HG02798 (cell line): ENCODE results near the gene GABARAPL1.
"Not testable (repeated sequence)": the region's sequence is repeated elsewhere in the genome, so short reads cannot be mapped to it uniquely, and the experiment has no call there.

Experiments used
- ATAC-seq: cut with Tn5 transposase; IDR thresholded peaks from one replicate; pipeline ENCODE4 v1.9.1; 2021; ENCODE audit warnings: mild to moderate bottlenecking; ENCODE audit not compliant: unreplicated experiment, poor library complexity

GABARAPL1 gene

DNA sequence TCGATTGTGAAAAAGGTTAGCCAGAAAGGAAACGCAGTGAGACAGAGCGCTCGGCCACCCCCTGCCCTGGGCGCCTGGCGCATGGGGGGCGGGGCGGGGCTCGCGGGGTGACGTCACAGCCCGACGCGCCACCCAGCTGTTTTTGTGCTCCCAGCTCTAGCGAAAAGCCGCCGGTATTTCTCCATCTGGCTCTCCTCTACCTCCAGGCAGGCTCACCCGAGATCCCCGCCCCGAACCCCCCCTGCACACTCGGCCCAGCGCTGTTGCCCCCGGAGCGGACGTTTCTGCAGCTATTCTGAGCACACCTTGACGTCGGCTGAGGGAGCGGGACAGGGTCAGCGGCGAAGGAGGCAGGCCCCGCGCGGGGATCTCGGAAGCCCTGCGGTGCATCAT is at the start of gene GABARAPL1:
TSS of gene GABARAPL1 (plus strand) at position 139 of the 393 bp plus-strand sequence. CDS start at position 392, 253 bp downstream.
- peak; percentile 75 for ATAC-seq

DNA sequence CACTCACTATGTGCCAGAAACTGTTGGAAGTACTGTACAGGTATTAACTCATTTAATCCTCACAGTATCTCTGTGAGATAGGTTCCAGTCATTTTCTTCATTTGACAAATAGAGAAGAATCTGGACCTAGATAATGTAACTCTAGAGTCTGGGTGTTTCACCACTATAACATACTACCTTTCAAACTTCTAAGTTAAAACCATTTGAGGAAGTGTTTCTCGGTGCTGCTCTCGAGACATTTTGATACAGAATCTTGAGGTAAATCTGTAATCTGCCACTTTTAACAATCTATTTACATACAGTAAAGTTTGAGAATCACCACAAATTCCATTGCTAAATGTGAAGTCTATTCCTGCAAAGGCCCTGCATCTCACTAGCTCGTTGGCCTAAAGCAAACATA is 49.6 kb upstream of the GABARAPL1 start:
- no peak for ATAC-seq

DNA sequence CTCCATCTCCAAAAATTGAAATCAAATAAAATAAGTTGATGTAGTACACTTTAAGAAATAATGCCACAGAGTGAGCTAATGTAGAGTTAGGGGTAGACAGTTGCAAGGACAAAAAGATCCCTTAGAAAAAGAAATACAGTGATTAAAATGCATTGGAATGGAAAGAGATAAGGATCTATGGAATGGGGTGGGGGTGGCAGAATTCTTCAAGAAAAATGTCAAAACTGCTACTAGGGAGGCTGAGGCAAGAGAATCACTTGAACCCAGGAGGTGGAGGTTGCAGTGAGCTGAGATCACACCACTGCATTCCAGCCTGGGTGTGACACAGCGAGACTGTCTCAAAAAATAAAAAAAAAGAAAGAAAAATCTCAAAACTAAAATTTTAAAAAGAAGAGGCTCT is 47.3 kb upstream of the GABARAPL1 start:
- no peak for ATAC-seq

DNA sequence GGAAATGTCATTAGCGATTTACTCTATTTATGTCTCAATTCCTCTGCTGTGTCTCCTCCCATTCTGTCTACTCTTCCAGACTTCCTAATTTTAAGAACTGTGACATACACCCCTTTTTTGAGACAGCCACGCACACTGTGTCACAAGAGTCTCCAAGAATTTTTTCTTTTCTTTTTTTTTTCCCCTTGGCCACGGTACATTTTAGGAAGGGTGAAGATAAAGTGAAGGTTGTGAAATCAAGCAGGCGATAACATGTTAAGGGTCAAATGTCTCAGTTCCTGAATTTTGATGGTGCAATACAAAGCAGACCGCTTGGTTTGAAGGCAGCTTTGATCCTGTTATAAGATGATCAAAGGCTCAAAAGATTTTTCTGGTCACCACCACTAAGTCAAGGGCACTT is 45.1 kb upstream of the GABARAPL1 start:
- ATAC-seq = no peak

DNA sequence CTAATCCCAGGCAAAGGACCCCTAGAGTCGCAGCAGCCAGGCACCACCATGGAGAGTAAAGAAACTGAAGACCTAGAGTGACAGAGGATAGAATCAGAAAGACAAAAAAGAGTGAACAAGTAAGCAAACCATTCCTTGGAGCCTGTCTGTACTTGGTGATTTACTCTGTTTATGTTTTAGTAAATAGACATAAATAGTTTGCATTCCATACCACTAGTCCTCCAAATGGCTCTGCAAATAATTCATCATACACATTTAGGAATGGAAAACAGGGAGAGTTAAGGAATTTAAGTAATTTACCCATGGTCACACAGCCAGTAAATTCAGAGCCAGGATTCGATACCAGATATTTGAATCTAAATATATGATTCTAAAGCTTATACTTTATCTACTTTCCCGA is 43.6 kb upstream of the GABARAPL1 start:
- ATAC-seq = no peak

DNA sequence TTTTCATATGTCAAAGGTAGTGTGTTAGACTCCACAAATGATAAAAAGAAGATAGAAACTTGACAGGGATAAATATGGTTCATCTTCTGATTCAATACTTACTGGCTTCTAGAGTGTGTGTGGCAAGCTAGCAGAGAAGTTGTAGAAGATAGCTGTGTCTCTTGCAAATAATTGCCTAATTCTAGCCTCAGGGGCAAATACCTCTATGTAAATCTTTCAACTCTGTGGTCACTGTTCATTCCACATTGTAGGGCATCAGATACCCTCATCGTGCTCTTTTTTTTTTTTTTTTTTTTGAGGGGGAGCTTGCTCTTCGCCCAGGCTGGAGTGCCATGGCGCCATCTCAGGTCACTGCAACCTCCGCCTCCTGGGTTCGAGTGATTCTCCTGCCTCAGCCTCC is 42.5 kb upstream of the GABARAPL1 start:
- no peak for ATAC-seq

DNA sequence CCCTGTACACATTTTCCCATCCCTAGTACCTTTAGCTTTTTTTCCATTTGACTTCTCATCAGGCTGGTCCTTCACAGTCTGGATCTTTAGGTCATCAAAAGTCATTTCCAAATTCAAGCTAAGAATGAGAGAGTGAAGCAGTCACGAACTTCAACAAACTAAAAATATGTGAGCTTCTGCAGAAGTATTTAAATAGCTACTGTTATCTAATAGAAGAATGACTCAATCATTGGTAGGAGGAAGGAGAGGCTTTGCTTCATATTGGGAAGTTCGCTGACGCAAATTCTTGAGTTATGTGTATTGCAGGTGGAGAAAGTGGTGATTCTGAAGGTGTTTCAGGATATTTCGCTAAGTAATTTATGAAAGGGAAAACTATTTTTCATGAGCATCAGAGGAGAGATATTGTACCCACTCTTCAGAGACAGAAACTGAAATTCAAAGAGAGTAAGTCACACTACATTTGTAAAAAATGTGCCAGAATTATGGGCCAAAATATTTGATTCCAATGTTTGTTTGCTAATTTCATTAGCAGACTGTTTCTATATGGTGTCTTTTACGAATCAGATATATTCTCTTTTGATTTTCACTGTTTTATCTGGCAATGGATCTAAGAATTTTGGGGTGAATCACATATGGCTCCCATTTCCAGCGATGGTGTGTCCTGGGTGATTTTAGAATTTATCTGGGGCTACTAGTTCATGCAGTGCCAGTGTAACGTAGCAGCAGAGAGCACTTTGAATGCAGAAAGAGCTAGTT is 40.5 kb upstream of the GABARAPL1 start, which contains the start of gene OLR1:
TSS of gene OLR1 (minus strand) at position 160 of the 756 bp plus-strand sequence. CDS start at position 105, 55 bp downstream.
- ATAC-seq = no peak

DNA sequence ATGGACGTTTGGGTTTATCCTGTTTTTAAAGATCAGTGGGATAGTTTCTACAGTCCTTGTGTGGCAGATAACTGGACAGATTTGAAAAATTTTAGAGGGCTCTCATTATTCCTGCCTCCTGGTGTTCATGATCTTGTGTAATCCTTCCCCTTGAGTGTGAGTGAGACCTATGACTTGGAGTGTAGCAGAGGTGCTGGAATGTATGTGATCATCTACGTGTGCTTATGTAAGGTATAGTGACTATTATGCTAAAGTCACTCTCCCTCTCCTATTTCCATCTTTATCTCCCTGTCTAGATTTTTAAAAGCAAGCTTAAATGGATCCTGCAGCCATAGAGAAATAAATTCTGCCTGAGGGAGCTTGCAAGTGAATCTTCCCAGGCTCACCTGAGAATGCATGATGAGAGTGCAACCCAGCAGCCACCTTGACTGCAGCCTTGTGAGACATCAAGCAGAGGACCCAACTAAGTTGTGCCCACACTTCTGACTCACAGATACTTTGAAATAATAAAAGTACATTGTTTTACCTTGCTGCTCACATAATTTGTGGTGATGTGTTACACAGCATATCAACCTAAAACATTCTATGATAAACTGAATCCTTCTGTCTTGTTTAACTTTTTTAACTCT is 37.6 kb upstream of the GABARAPL1 start:
- ATAC-seq = no peak

DNA sequence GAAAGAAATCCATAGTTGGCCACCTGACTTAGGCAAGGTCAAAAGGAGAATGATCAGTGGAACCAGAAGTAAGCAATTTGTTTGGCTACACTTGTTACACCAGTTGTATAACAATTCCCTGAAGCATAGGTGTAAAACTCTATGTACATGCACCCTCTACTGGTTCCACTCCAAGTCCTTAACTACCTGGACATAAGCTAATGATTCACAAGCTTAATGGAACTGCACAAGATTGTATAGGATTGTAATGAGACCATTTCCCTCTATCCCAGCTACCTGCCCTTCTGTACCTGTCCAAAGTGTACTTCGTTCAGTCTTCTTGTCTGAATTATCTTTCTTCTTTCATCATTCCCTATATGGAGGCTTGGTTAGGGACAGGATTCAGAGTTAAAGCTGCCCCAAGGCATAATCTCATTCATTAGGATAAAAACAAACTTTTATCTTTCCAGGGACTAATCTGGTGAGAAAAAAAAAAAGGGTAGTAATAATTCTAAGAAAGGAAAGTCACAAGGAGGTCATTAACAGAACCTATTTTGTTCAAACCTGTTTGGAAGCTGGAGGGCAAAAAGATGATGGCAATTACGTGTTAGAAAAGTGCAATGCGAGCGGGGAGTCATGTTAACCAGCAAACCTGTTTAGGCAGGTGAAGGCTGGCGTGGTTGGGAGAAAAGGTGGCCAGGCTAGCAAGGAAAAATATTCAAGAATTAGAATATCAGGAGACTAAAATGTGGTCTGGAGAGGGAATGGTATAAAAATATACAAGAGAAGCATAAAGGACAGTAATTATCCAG is 36.6 kb upstream of the GABARAPL1 start:
- no peak for ATAC-seq

DNA sequence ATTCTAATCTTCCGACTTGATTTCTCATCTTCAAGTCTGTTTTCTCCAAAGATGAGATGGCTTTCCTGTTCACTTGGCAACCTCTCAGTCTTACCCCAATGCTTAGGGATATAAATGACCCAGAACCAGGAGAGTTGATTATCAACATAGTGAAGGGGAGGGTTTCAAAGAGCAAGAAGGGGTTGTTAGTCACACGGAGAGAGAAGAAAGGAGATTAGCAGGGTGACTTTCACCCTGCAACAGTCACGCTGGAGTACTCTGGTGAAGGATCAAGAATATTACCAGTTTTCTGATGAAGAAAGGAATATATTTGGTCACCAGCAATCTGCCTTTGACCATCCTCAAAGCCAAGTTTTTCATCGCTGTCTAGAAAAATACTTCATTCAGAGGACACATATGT is 33.9 kb upstream of the GABARAPL1 start, which contains the start of gene TMEM52B:
TSS of gene TMEM52B (plus strand) at position 212 of the 400 bp plus-strand sequence. CDS start 543 bp downstream, outside the sequence.
- ATAC-seq = no peak

DNA sequence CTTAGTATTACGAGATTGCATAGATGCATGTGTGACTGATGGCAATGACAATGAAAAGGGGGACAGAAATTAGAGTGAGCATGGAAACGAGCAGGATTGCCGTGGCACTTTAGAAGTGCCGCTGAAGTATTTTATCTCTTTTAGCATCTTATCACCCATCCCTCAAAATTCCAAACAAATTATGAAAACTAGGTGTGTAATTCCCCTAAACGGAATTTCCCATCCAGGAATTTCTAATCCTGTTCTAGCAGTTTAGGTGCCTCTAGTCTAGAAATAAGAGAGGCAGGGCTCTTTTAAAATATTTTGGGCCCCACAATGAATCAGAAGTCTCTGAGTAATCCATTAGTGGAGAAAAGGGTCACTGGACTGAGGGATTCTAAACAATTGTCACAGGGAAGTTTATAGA is 32.9 kb upstream of the GABARAPL1 start:
- no peak for ATAC-seq

DNA sequence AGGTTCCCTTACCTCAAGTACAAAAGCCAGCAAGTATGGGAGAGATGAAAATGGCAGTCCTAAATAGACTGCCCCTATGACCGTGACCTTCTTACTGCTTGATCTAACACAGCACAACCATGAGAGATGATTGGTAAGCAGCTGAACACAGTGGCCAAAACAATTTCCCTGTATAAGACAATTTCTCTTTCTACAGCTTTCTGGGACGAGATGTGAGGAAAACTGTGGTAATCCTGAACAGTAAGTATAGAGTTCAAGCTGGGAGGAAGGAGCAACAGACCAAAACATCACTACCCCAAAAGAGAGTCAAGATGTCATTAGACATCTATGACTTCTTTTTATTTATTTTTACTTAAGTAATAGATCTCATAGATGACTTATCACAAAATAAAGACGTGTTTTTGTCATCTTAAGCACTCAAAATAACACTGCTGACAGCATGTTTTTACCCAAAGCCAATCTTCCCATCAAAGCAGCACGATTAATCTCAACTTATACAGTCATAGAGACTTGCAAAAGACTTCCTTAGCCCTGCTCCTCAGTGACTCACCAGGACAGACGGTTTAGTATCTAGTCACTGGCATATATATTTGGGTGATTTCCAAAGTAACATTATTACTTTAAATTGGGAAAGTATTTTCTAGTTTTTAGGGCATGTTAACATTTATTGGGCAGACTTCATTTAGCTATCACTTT is 30.2 kb upstream of the GABARAPL1 start:
- no peak for ATAC-seq

DNA sequence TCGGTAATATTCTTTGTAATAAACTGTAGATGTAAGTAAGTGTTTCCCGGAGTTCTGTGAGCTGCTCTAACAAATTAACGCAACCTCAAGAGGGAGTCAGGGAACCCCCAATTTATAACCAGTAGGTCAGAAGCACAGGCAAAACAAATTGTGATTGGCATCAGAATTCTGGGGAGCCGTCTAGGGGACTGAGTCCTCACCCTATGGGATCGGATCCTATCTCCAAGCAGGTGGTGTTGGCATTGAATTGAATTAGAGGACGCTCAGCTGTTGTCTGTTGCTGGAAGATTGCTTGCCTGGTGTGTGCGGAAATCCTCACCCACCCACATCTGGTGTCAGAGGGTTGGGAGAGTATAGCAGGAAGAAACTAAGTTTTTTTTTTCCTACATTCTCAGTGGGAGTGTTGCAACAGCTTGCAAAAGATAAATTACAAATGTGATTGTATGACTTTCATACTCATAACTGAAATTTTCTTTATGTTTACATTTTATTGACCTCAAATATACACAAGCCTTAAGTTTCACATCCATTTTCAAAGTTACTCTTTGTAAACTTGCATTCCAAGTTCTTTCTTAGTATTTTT is 28.3 kb upstream of the GABARAPL1 start:
- no peak for ATAC-seq

DNA sequence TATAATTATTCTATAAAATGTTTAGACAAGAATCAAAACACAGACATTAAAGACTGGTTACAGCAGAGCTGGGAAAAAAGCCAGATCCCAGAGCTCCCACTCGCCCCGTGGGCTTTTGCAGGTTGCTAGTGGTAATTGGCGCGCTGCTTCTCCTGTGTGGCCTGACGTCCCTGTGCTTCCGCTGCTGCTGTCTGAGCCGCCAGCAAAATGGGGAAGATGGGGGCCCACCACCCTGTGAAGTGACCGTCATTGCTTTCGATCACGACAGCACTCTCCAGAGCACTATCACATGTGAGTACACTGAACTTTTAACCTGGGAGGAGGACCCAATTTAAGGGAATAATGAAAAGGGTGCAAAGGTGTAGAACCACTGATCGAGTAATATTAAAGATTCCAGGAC is 26.4 kb upstream of the GABARAPL1 start:
- ATAC-seq = no peak

DNA sequence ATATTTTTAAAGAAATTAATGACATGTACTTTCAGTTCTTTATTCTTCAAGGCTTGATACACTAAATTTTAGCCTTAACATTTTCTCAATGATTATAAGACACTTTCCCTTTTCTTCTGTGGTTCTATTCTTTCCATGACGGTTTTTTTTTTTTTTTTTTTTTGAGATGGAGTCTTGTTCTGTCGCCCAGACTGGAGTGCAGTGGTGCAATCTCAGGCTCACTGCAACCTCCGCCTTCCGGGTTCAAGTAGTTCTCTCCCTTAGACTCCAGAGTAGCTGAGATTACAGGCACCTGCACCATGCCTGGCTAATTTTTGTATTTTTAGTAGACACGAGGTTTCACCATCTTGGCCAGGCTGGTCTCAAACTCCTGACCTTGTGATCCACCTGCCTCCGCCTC is 25.7 kb upstream of the GABARAPL1 start:
- ATAC-seq = not testable (repeated sequence)

DNA sequence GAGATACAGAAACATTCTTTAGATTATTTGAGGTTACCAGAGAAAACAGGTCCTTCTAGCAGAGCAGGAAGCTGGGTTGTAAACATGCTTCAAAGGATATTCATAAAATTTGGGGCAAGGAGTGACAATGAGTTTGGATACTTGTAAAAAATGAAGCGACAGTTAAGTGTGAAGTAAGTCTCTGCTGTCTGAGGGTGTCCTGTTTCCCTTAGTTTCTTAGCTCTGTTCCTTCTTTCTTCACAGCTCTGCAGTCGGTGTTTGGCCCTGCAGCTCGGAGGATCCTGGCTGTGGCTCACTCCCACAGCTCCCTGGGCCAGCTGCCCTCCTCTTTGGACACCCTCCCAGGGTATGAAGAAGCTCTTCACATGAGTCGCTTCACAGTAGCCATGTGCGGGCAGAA is 23.0 kb upstream of the GABARAPL1 start:
- ATAC-seq = no peak

DNA sequence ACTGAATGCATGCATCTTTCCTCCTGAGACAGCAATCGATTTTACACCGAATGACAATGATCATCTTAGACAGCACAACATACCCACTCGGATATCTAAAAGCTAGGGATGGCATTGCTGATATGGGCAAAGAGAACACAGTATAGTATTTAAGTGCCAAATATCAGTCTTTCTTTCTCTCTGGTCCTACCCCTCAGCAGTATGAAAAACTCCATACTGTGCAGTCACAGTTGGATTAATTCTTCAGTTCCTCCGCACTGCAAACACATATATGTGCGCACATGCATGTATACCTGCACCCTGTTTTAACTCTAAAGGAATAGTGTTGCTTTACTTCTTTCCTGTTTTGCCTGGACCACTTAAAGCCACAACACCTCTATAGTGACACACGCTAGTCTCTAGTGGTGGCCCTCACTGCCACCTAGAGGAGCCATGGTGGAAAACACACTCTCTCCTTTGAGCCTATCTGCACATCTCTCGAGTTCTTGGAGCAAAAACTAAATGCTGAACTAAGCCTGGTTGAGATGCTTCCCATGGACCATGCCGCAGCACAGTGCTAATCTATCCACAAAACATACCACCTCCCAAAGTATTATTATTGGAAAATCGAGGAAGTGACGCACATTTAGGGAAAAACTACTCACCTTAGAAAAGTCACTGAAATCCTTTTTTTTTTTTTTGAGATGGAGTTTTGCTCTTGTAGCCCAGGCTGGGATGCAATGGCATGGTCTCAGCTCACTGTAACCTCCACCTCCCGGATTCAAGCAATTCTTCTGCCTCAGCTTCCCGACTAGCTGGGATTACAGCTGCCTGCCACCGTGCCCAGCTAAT is 21.9 kb upstream of the GABARAPL1 start:
- peak; percentile 96 for ATAC-seq

DNA sequence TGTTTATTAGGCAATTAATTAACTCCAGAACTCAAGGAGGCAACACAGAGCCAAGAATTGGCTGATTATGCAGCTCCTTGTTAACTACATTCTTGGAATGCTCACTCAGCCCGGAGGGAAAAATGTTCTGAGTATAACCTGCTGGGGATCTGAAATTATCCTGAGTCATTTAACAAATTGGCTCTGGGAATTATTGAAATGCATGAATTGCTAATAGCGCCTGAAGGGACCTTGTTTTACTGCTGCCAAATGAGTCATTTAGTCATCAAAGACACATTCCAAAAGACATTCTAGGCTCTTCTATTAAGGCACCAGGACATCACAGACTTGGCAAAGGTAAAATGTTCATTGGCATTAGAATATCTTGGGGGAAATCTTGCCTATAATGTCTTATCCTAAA is 20.8 kb upstream of the GABARAPL1 start:
- ATAC-seq = no peak

DNA sequence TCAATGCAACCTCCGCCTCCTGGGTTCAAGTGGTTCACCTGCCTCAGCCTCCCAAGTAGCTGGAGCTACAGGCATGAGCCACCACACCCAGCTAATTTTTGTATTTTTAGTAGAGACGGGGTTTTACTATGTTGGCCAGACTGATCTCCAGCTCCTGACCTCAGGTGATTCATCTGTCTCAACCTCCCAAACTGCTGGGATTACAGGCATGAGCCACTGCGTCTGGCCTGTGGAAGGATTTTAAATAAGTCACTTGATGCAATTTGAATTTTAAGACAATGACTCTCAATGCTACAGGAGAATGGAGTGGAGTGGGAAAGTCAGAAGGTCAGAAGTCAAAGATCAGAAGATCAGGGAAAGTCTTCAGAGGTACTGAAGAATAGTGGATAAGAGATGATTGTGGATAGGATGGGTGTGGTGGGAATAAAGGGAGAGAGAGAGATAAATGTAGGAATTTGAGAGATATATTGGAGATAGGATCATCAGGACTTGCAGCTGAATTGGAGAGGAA is 18.5 kb upstream of the GABARAPL1 start:
- ATAC-seq = no peak
